Measurements from ENCODE around the gene KPNA6. TPM values are rescaled to one million over a fixed set of nuclear protein-coding genes. Genes with fewer than 3 reads are reported as not detected.
"Not testable (repeated sequence)": the region's sequence is repeated elsewhere in the genome, so short reads cannot be mapped to it uniquely, and the experiment has no call there.

The KPNA6 gene
- 10 to 100 TPM; 60.3 to 62.5 TPM for total RNA-seq
- 10 to 100 TPM; 25.4 to 25.5 TPM for polyA plus RNA-seq

- peaks cover 47% of the 10 kb centered on the region for H3K4me1 ChIP-seq (ENCODE audit: insufficient read depth, low read length)
- intact Hi-C loops (cut with micrococcal nuclease), result loop anchor here (1.0 to 5.0 kb wide), 5 partner anchors 36 to 284 kb away; partner anchors contain the start of genes BSDC1, HDAC1, TMEM39B and TXLNA
- H3K4me3 ChIP-seq (ENCODE audit: low read length in 2 of 2), result peak within 1 kb of the TSS; percentile 67 to 83
- no peaks in the 10 kb centered on the region for H3K9me3 ChIP-seq (ENCODE audit: control insufficient read depth in 1 of 2, low read length in 2 of 2)
- H3K36me3 ChIP-seq (ENCODE audit: insufficient read depth, low read length), result no peaks in the 10 kb centered on the region
- H3K27ac ChIP-seq (ENCODE audit: low read depth, low read length), result peak within 1 kb of the TSS; percentile 94
- peak; percentile 93 to 95 (median 94) for DNase-seq
- H3K9me3 Mint-ChIP-seq, result peaks cover 0 to 4% (median 0%) of the 10 kb centered on the region in 8 donors
- peaks cover 31 to 62% (median 45%) of the 10 kb centered on the region in 4 donors for H3K4me1 Mint-ChIP-seq
- ChIA-PET POLR2A (ENCODE audit: partially characterized antibody) (interaction anchor here (0.6 to 3.7 kb wide), 41 partner anchors 10 to 1364 kb away, joined by 3 to 63 read pairs (median 4); partner anchors contain the start of genes BSDC1, CCDC28B, HDAC1 and KHDRBS1), CTCF (ENCODE audit: partially characterized antibody) (interaction anchor here (0.7 to 3.0 kb wide), 20 partner anchors 7 to 463 kb away, joined by 3 to 32 read pairs (median 4); partner anchors contain the start of genes CCDC28B, PEF1 and TMEM39B)
- no peaks in the 10 kb centered on the region for H3K27me3 Mint-ChIP-seq
- H3K36me3 Mint-ChIP-seq, result peaks cover 5 to 24% of the 10 kb centered on the region in 2 donors
- H3K27me3 ChIP-seq (ENCODE audit: insufficient read depth, low read length), result no peaks in the 10 kb centered on the region
- H3K4me3 Mint-ChIP-seq, result peak within 1 kb of the TSS; percentile 96 to 100 (median 100)
- H3K27ac Mint-ChIP-seq, result peak within 1 kb of the TSS; percentile 93 to 100 (median 97)
These were observed at the start of gene KPNA6 for GRCh38 chr1:32107742-32108661. Gene KPNA6 (plus strand): TSS chr1:32108056. CDS start chr1:32108131, 75 bp downstream.

- no peak overlapping the region for H3K4me3 ChIP-seq (ENCODE audit: low read length in 2 of 2)
- Mint-ChIP-seq H3K4me3 (no peak overlapping the region), H3K36me3 (peaks cover 12 to 48% of the 10 kb centered on the region in 2 donors), H3K4me1 (peaks cover 4 to 12% (median 5%) of the 10 kb centered on the region in 4 donors), H3K9me3 (no peaks in the 10 kb centered on the region), H3K27me3 (no peaks in the 10 kb centered on the region), H3K27ac (peak overlapping the region in 6 of 7 donors; percentile 17 to 86 (median 66))
- intact Hi-C loops (cut with micrococcal nuclease), result loop anchor here (5.0 kb wide), 3 partner anchors 84 to 244 kb away; partner anchors contain the start of genes PTP4A2 and SPOCD1
- ChIA-PET POLR2A (ENCODE audit: partially characterized antibody) (interaction anchor here (1.6 kb wide), 1 partner anchor 12 kb away, joined by 11 read pairs; the partner anchor contains the start of gene TMEM39B), CTCF (ENCODE audit: partially characterized antibody) (interaction anchor here (1.2 to 2.8 kb wide), 2 partner anchors 8 to 22 kb away, joined by 4 to 17 read pairs; no protein-coding TSS in a partner anchor)
- H3K4me1 ChIP-seq (ENCODE audit: insufficient read depth, low read length), result no peaks in the 10 kb centered on the region
- no peaks in the 10 kb centered on the region for H3K9me3 ChIP-seq (ENCODE audit: control insufficient read depth in 1 of 2, low read length in 2 of 2)
- peaks cover 42% of the 10 kb centered on the region for H3K36me3 ChIP-seq (ENCODE audit: insufficient read depth, low read length)
- H3K27ac ChIP-seq (ENCODE audit: low read depth, low read length), result no peak overlapping the region
- DNase-seq, result no peak
- no peaks in the 10 kb centered on the region for H3K27me3 ChIP-seq (ENCODE audit: insufficient read depth, low read length)
These were observed 46.9 kb upstream of the KPNA6 start for GRCh38 chr1:32060914-32061313.

GRCh38 chr1:32062867-32063230 is 45.0 kb upstream of the KPNA6 start:
- H3K36me3 ChIP-seq (ENCODE audit: insufficient read depth, low read length), result peaks cover 32% of the 10 kb centered on the region
- Mint-ChIP-seq H3K27me3 (no peaks in the 10 kb centered on the region), H3K36me3 (peaks cover 5 to 39% of the 10 kb centered on the region in 2 donors), H3K4me3 (no peak overlapping the region), H3K4me1 (peaks cover 8 to 23% (median 13%) of the 10 kb centered on the region in 4 donors), H3K27ac (peak overlapping the region in 4 of 7 donors; percentile 25 to 85 (median 47)), H3K9me3 (no peaks in the 10 kb centered on the region)
- peaks cover 13% of the 10 kb centered on the region for H3K4me1 ChIP-seq (ENCODE audit: insufficient read depth, low read length)
- intact Hi-C loops (cut with micrococcal nuclease), result loop anchor here (5.0 kb wide), 3 partner anchors 86 to 246 kb away; partner anchors contain the start of genes PTP4A2 and SPOCD1
- H3K27me3 ChIP-seq (ENCODE audit: insufficient read depth, low read length), result no peaks in the 10 kb centered on the region
- ChIA-PET POLR2A (ENCODE audit: partially characterized antibody) (interaction anchor here (0.7 to 1.7 kb wide), 5 partner anchors 9 to 119 kb away, joined by 3 to 15 read pairs (median 4); partner anchors contain the start of genes KPNA6 and TMEM39B), CTCF (ENCODE audit: partially characterized antibody) (interaction anchor here (0.6 to 2.8 kb wide), 18 partner anchors 9 to 376 kb away, joined by 3 to 17 read pairs (median 4); partner anchors contain the start of genes SPOCD1 and TMEM39B)
- H3K9me3 ChIP-seq (ENCODE audit: control insufficient read depth in 1 of 2, low read length in 2 of 2), result no peaks in the 10 kb centered on the region
- H3K4me3 ChIP-seq (ENCODE audit: low read length in 2 of 2), result no peak overlapping the region
- DNase-seq, result no peak
- no peak overlapping the region for H3K27ac ChIP-seq (ENCODE audit: low read depth, low read length)

GRCh38 chr1:32063261-32063681 is 44.6 kb upstream of the KPNA6 start:
- intact Hi-C loops (cut with micrococcal nuclease), result loop anchor here (5.0 kb wide), 3 partner anchors 86 to 246 kb away; partner anchors contain the start of genes PTP4A2 and SPOCD1
- no peak overlapping the region for H3K4me3 Mint-ChIP-seq
- H3K27me3 Mint-ChIP-seq, result no peaks in the 10 kb centered on the region
- H3K27ac Mint-ChIP-seq, result peak overlapping the region in 6 of 7 donors; percentile 25 to 85 (median 70)
- H3K9me3 ChIP-seq (ENCODE audit: control insufficient read depth in 1 of 2, low read length in 2 of 2), result no peaks in the 10 kb centered on the region
- ChIA-PET CTCF (ENCODE audit: partially characterized antibody) (interaction anchor here (0.6 to 2.8 kb wide), 19 partner anchors 10 to 376 kb away, joined by 3 to 17 read pairs (median 4); partner anchors contain the start of genes SPOCD1 and TMEM39B), POLR2A (ENCODE audit: partially characterized antibody) (interaction anchor here (0.7 to 1.7 kb wide), 5 partner anchors 9 to 120 kb away, joined by 3 to 15 read pairs (median 4); partner anchors contain the start of genes KPNA6 and TMEM39B)
- peaks cover 3 to 37% of the 10 kb centered on the region in 2 donors for H3K36me3 Mint-ChIP-seq
- no peaks in the 10 kb centered on the region for H3K9me3 Mint-ChIP-seq
- H3K36me3 ChIP-seq (ENCODE audit: insufficient read depth, low read length), result peaks cover 29% of the 10 kb centered on the region
- no peak overlapping the region for H3K27ac ChIP-seq (ENCODE audit: low read depth, low read length)
- DNase-seq, result peak in 4 of 5 donors; percentile 16 to 41 (median 36)
- H3K4me1 Mint-ChIP-seq, result peaks cover 8 to 23% (median 13%) of the 10 kb centered on the region in 4 donors
- H3K4me3 ChIP-seq (ENCODE audit: low read length in 2 of 2), result no peak overlapping the region
- H3K27me3 ChIP-seq (ENCODE audit: insufficient read depth, low read length), result no peaks in the 10 kb centered on the region
- H3K4me1 ChIP-seq (ENCODE audit: insufficient read depth, low read length), result peaks cover 13% of the 10 kb centered on the region

- Mint-ChIP-seq H3K4me1 (peaks cover 10 to 33% (median 17%) of the 10 kb centered on the region in 4 donors), H3K36me3 (peaks cover 0 to 17% of the 10 kb centered on the region in 2 donors), H3K27ac (peak overlapping the region in 4 of 7 donors; percentile 28 to 78 (median 44)), H3K4me3 (peak overlapping the region in 4 of 8 donors; percentile 6 to 63 (median 42))
- intact Hi-C loops (cut with micrococcal nuclease); H3K27ac ChIP-seq (ENCODE audit: low read depth, low read length); H3K36me3 ChIP-seq (ENCODE audit: insufficient read depth, low read length); H3K9me3 ChIP-seq (ENCODE audit: control insufficient read depth in 1 of 2, low read length in 2 of 2); H3K9me3 Mint-ChIP-seq; CTCF ChIA-PET (ENCODE audit: partially characterized antibody); H3K27me3 ChIP-seq (ENCODE audit: insufficient read depth, low read length); H3K27me3 Mint-ChIP-seq; H3K4me3 ChIP-seq (ENCODE audit: low read length in 2 of 2); DNase-seq: not testable (repeated sequence)
- peaks cover 13% of the 10 kb centered on the region for H3K4me1 ChIP-seq (ENCODE audit: insufficient read depth, low read length)
- POLR2A ChIA-PET (ENCODE audit: partially characterized antibody), result interaction anchor here (1.0 to 1.2 kb wide), 2 partner anchors 9 to 51 kb away, joined by 3 to 4 read pairs; no protein-coding TSS in a partner anchor
These were observed 42.0 kb upstream of the KPNA6 start for GRCh38 chr1:32065613-32066488.

- peaks cover 0 to 11% of the 10 kb centered on the region in 2 donors for H3K36me3 Mint-ChIP-seq
- Histone ChIP-seq H3K27me3 (ENCODE audit: insufficient read depth, low read length) (no peaks in the 10 kb centered on the region), H3K4me1 (ENCODE audit: insufficient read depth, low read length) (peaks cover 15% of the 10 kb centered on the region), H3K27ac (ENCODE audit: low read depth, low read length) (no peak overlapping the region), H3K9me3 (ENCODE audit: control insufficient read depth in 1 of 2, low read length in 2 of 2) (no peaks in the 10 kb centered on the region), H3K36me3 (ENCODE audit: insufficient read depth, low read length) (peaks cover 2% of the 10 kb centered on the region), H3K4me3 (ENCODE audit: low read length in 2 of 2) (no peak overlapping the region)
- H3K4me1 Mint-ChIP-seq, result peaks cover 10 to 33% (median 17%) of the 10 kb centered on the region in 4 donors
- H3K27ac Mint-ChIP-seq, result peak overlapping the region in 5 of 7 donors; percentile 14 to 66 (median 28)
- POLR2A ChIA-PET (ENCODE audit: partially characterized antibody), result interaction anchor here (0.8 to 1.2 kb wide), 3 partner anchors 10 to 52 kb away, joined by 3 to 5 read pairs (median 4); no protein-coding TSS in a partner anchor
- H3K27me3 Mint-ChIP-seq, result no peaks in the 10 kb centered on the region
- peak in 3 of 5 donors; percentile 19 to 23 (median 20) for DNase-seq
- peak overlapping the region in 6 of 8 donors; percentile 6 to 63 (median 47) for H3K4me3 Mint-ChIP-seq
- CTCF ChIA-PET (ENCODE audit: partially characterized antibody), result no interaction called here
- intact Hi-C loops (cut with micrococcal nuclease), result no loop called here
- peaks cover 0 to 2% (median 0%) of the 10 kb centered on the region in 8 donors for H3K9me3 Mint-ChIP-seq
These were observed 41.4 kb upstream of the KPNA6 start for GRCh38 chr1:32066489-32066873.
